COLO829 (cell line): Measurements from ENCODE around the gene SCFD1.

Experiments
- DNase-seq: peaks from one replicate; pipeline ENCODE4 v3.0.0; 2012; ENCODE audit warnings: low spot score

The SCFD1 gene

GRCh38 chr14:30757082-30757481 lies 135.0 kb downstream of the SCFD1 start:
- DNase-seq: no peak

- DNase-seq: no peak
These were observed 137.3 kb downstream of the SCFD1 start for GRCh38 chr14:30759172-30760125.

- DNase-seq: no peak
These were observed 141.8 kb downstream of the SCFD1 start for GRCh38 chr14:30763891-30764290.

GRCh38 chr14:30767624-30768023 lies 145.5 kb downstream of the SCFD1 start:
- DNase-seq: no peak

GRCh38 chr14:30768791-30769190 lies 146.7 kb downstream of the SCFD1 start:
- DNase-seq: no peak

- DNase-seq: no peak
These were observed 148.3 kb downstream of the SCFD1 start for GRCh38 chr14:30770376-30770775.

GRCh38 chr14:30771595-30771994 lies 149.5 kb downstream of the SCFD1 start:
- DNase-seq: no peak

- no peak for DNase-seq
These were observed 157.1 kb downstream of the SCFD1 start for GRCh38 chr14:30779210-30779609.
